Mesothelial cell of epicardium (in vitro differentiated cells): Measurements from ENCODE around the gene ZNF496. TPM values are rescaled to one million over a fixed set of nuclear protein-coding genes. Genes with fewer than 3 reads are reported as not detected.
"Not testable (repeated sequence)": the region's sequence is repeated elsewhere in the genome, so short reads cannot be mapped to it uniquely, and the experiment has no call there.

Experiments used
- DNase-seq, 2 experiments: peaks; one replicate each; pipeline ENCODE4 v3.0.0; 2021; ENCODE audit warnings: low spot score in 2 of 2; ENCODE audit not compliant: unreplicated experiment in 2 of 2
- H3K27ac Mint-ChIP-seq: 2 replicates; pipeline ENCODE4 v1.8.0; 2021; ENCODE audit warnings: mixed read lengths
- H3K27me3 Mint-ChIP-seq: 2 replicates; pipeline ENCODE4 v1.8.0; 2021; ENCODE audit warnings: low read depth, mixed read lengths
- H3K36me3 Mint-ChIP-seq: 2 replicates; pipeline ENCODE4 v1.8.0; 2021; ENCODE audit warnings: mixed read lengths
- H3K4me1 Mint-ChIP-seq: 2 replicates; pipeline ENCODE4 v1.8.0; 2021; ENCODE audit warnings: mixed read lengths
- H3K4me3 Mint-ChIP-seq: 2 replicates; pipeline ENCODE4 v1.8.0; 2021; ENCODE audit warnings: mild to moderate bottlenecking, moderate library complexity, mixed read lengths
- H3K9me3 Mint-ChIP-seq: 2 replicates; pipeline ENCODE4 v1.8.0; 2021; ENCODE audit warnings: mixed read lengths
- total RNA-seq: library from RNA; stranded (reverse); gene quantifications from 3 replicates; pipeline ENCODE4 v1.2.1, GENCODE V29; 2021
- TF ChIP-seq, protein P1 (sequence below): fragments of 200-600 bp; sonication (generic); IDR thresholded peaks from one replicate; pipeline ENCODE4 v1.5.0; 2021; ENCODE audit warnings: antibody characterized with exemption; ENCODE audit not compliant: unreplicated experiment

Gene ZNF496
- total RNA-seq, 1 donor from 2014 or later: 69.0 TPM

DNA sequence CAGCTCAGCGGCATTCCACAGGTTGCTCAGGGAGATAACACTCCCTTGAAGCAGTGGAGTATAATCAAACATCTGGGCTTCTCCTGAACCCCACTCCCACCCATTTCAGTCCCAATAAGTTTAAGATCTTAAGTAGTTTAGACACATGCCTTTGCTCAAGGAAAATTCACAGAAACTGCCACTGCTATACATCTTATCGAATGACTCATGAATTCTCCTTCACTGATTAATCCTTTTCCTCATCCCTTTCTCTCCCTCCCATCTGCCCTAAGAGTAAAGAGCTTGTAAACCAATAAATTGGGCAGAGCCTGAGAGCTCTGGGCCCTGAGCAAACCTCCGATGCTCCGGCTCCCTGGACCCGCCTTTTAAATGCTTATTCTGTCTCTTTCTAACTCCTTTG lies 65.6 kb downstream of the ZNF496 start:
- DNase-seq: no peak
- H3K9me3 Mint-ChIP-seq: peaks cover 39% of the 10 kb centered on the region
- no peaks in the 10 kb centered on the region for H3K4me1 Mint-ChIP-seq
- H3K4me3 Mint-ChIP-seq: no peak overlapping the region
- no peaks in the 10 kb centered on the region for H3K27me3 Mint-ChIP-seq
- peaks cover 3% of the 10 kb centered on the region for H3K36me3 Mint-ChIP-seq
- H3K27ac Mint-ChIP-seq: no peak overlapping the region
- TF ChIP-seq, protein P1, sequence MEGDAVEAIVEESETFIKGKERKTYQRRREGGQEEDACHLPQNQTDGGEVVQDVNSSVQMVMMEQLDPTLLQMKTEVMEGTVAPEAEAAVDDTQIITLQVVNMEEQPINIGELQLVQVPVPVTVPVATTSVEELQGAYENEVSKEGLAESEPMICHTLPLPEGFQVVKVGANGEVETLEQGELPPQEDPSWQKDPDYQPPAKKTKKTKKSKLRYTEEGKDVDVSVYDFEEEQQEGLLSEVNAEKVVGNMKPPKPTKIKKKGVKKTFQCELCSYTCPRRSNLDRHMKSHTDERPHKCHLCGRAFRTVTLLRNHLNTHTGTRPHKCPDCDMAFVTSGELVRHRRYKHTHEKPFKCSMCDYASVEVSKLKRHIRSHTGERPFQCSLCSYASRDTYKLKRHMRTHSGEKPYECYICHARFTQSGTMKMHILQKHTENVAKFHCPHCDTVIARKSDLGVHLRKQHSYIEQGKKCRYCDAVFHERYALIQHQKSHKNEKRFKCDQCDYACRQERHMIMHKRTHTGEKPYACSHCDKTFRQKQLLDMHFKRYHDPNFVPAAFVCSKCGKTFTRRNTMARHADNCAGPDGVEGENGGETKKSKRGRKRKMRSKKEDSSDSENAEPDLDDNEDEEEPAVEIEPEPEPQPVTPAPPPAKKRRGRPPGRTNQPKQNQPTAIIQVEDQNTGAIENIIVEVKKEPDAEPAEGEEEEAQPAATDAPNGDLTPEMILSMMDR: no peak

DNA sequence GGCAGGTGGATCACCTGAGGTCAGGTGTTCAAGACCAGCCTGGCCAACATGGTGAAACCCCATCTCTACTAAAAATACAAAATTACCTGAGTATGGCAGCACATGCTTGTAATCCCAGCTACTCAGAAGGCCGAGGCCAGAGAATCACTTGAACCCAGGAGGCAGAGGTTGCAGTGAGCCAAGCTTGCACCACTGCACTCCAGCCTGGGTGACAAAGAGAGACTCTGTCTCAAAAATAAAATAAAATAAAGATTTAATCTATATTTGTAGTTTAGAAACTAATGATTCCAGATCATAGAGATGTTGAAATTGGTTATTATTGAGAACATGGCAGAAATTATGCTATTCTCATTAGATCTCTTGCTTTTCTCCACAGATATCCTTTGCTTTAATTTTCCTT lies 75.9 kb downstream of the ZNF496 start, which contains the start of gene VN1R5:
VN1R5 (plus strand) TSS at position 301 of the 400 bp plus-strand sequence.
- not testable (repeated sequence) for H3K4me1 Mint-ChIP-seq, H3K27me3 Mint-ChIP-seq, H3K36me3 Mint-ChIP-seq, H3K27ac Mint-ChIP-seq, DNase-seq, H3K4me3 Mint-ChIP-seq
- peaks cover 21% of the 10 kb centered on the region for H3K9me3 Mint-ChIP-seq

DNA sequence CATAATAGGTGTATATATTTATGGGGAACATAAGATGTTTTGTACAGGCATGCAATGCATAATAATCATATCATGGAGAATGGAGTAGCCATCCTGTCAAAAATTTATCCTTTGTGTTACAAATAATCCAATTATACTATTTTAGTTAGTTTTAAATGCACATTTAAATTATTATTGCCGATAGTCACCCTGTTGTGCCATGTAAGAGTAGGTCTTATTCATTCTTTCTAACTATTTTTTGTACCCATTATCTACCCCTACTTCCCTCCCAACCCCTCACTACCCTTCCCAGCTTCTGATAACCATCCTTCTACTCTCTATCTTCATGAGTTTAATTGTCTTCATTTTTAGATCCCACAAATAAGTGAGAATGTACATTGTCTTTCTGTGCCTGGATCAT lies 84.1 kb downstream of the ZNF496 start:
- H3K36me3 Mint-ChIP-seq: no peaks in the 10 kb centered on the region
- no peak for DNase-seq
- TF ChIP-seq, protein P1: no peak
- peaks cover 29% of the 10 kb centered on the region for H3K9me3 Mint-ChIP-seq
- H3K27ac Mint-ChIP-seq: no peak overlapping the region
- no peaks in the 10 kb centered on the region for H3K4me1 Mint-ChIP-seq
- H3K4me3 Mint-ChIP-seq: no peak overlapping the region
- H3K27me3 Mint-ChIP-seq: no peaks in the 10 kb centered on the region

Other genes starting within 250 kb of the ZNF496 start
- gene ZNF669, start 227.5 kb downstream of the ZNF496 start, total RNA-seq: 17.0 to 17.7 TPM (median 17.4 TPM) in 3 replicates
- 114 to 115 TPM (median 115 TPM) in 3 replicates for gene ZNF124, start 159.8 kb downstream of the ZNF496 start, total RNA-seq
- gene VN1R5, start 75.8 kb downstream of the ZNF496 start, total RNA-seq: not detected in 3 replicates
- gene NLRP3, start 84.3 kb upstream of the ZNF496 start, total RNA-seq: 0.13 to 0.34 TPM (median 0.22 TPM) in 3 replicates
- not detected in 3 replicates for gene OR2B11, start 126.2 kb upstream of the ZNF496 start, total RNA-seq
- gene OR2C3, start 204.6 kb upstream of the ZNF496 start, total RNA-seq: not detected in 3 replicates
- gene GCSAML, start 217.3 kb upstream of the ZNF496 start, total RNA-seq: not detected in 3 replicates